ENCODE data around the gene MISP.

MISP gene

DNA sequence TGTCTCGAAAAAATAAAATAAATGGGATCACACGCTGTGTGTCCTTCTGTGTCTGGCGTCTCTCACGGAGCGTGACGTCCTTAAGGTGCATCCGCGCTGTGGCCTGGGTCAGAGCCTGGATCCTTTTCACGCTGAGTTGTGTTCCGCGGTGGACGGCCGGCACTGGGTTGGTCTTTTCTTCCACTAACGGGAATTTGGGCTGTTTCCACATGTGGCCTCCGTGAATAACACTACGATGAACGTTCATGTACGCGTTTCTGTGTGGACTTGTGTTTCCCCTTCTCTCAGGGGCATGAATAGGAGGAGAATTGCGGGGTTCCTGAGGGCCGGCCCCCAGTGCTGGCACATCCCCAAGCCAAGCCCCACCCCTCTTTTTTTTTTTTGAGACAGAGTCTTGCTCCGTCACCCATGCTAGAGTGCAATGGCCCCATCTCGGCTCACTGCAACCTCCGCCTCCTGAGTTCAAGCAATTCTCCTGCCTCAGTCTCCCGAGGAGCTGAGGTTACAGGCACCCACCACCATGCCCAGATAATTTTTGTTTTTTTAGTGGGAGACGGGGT lies 40.2 kb downstream of the MISP start:
- Histone ChIP-seq H3K4me3 (no peak overlapping the region), H3K9me3 (replicated peaks in 1 of 11) (no peaks in the 10 kb centered on the region), H3K9ac (no peak overlapping the region), H3K27me3 (no peaks in the 10 kb centered on the region), H3K4me1 (peaks cover 23 to 43% (median 31%) of the 10 kb centered on the region in 10 experiments), H3K4me2 (peak overlapping the region in 4 of 11 experiments; percentile 18 to 38 (median 36); a peak in 6 of 22 replicates), H3K36me3 (no peaks in the 10 kb centered on the region), H4K20me1 (no peaks in the 10 kb centered on the region), H3K27ac (no peak overlapping the region)
- TF ChIP-seq Cebpa-rat (IDR thresholded peaks at IDR 0.05), result no peak

DNA sequence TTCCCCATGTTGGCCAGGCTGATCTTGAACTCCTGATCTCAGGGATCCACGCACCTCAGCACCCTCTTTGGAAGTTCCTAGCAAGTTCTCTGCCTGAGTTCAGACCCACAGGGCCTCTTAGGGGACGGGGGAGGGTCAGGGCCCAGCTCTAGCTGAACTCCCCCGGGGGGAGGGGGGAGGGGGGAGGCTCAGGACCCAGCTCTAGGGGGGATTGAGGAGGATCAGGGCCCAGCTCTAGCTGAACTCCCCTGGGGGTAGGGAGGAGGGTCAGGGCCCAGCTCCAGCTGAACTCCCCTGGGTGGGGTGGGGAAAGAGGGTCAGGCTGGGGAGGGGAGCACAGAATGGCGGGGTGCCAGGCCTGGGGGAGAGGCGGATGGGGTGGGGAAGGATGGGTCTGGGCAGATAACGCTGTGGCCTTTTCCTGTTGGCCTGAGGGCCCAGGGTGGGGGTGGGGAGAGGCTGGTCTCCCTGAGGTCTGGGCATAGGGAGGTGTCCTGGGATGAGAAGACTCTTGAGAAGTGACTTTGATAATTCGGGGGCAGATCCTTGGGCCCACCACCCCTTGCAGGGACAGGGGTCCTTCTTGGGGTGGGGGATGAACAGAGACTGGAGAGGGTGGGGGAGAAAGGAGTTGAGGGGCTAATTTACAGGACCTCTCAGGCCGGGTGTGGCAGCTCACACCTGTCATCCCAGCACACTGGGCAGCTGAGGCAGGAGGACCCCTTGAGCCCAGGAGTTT lies 40.8 kb downstream of the MISP start:
- Histone ChIP-seq H3K9me3 (replicated peaks in 1 of 11) (no peaks in the 10 kb centered on the region), H3K27ac (peak overlapping the region in 5 of 11 experiments; percentile 7 to 29 (median 18); a peak in 5 of 22 replicates), H3K9ac (peak overlapping the region in 3 of 11 experiments; percentile 6 to 19 (median 17); a peak in 3 of 22 replicates), H3K36me3 (no peaks in the 10 kb centered on the region), H3K27me3 (no peaks in the 10 kb centered on the region), H3K4me1 (peaks cover 28 to 48% (median 36%) of the 10 kb centered on the region in 10 experiments), H3K4me2 (peak overlapping the region in 9 of 11 experiments; percentile 5 to 38 (median 21); a peak in 9 of 22 replicates), H4K20me1 (no peaks in the 10 kb centered on the region), H3K4me3 (no peak overlapping the region)
- TF ChIP-seq Cebpa-rat (IDR thresholded peaks at IDR 0.05), result no peak

DNA sequence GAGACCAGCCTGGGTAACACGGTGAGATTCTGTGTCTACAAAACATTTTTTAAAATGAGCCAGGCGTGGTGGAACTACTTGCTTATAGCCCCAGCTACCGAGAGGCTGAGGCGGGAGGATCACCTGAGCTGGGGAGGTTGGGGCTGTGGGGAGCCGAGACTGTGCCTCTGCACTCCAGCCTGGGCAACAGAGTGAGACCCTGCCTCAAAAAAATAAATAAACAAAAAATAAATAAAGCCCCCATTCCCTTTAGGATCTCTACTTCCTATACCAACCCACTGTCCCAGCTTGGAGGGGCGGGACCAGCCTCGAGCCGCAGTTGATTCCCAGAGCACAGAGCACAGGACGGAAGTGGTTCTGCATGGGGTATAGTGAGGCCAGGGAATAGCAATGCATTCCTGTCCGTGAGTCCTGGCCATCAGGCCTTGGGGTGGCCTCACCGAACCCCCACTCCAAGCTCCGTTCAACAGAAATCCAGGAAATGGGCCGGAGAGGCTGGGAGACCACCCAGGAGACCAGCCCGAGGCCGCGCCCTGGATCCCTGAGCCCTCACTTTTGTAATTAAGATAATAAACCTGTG lies 41.5 kb downstream of the MISP start:
- Histone ChIP-seq H3K4me1 (peaks cover 28 to 48% (median 36%) of the 10 kb centered on the region in 10 experiments), H3K9ac (peak overlapping the region in 4 of 11 experiments; percentile 6 to 35 (median 18); a peak in 3 of 22 replicates), H3K36me3 (no peaks in the 10 kb centered on the region), H3K9me3 (replicated peaks in 1 of 11) (no peaks in the 10 kb centered on the region), H3K4me2 (peak overlapping the region in 7 of 11 experiments; percentile 5 to 30 (median 9); a peak in 3 of 22 replicates), H4K20me1 (peaks cover 0 to under 1% (median 0%) of the 10 kb centered on the region in 11 experiments; a peak in 1 of 22 replicates), H3K4me3 (no peak overlapping the region), H3K27ac (peak overlapping the region in 5 of 11 experiments; percentile 7 to 29 (median 18); a peak in 5 of 22 replicates), H3K27me3 (no peaks in the 10 kb centered on the region)
- TF ChIP-seq Cebpa-rat (IDR thresholded peaks at IDR 0.05), result no peak

DNA sequence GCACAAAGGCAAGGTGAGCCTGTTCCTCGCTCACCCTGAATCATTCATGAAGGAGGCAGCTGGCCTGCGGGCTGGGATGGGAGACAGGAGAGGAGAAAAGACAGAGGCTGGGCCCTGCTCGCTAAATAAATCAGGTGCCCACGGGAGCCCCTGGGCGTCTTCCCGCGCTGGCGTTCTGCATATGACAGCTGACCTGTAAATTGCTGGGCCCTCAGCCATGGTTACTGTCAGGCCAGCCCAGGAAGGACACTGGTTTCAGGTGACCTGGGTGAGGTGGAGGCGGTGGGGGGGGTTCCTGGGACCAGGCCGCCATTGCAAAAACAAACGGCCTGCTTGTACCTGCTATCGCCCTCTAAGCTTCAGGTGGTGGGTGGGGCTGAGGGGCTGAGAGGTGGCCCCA lies 42.9 kb downstream of the MISP start:
- H3K9me3 ChIP-seq (replicated peaks in 1 of 11), result peaks cover 0 to 3% (median 0%) of the 10 kb centered on the region in 11 experiments; a peak in 2 of 22 replicates
- no peak overlapping the region for H3K9ac ChIP-seq
- H3K4me1 ChIP-seq, result peaks cover 25 to 43% (median 32%) of the 10 kb centered on the region in 10 experiments

DNA sequence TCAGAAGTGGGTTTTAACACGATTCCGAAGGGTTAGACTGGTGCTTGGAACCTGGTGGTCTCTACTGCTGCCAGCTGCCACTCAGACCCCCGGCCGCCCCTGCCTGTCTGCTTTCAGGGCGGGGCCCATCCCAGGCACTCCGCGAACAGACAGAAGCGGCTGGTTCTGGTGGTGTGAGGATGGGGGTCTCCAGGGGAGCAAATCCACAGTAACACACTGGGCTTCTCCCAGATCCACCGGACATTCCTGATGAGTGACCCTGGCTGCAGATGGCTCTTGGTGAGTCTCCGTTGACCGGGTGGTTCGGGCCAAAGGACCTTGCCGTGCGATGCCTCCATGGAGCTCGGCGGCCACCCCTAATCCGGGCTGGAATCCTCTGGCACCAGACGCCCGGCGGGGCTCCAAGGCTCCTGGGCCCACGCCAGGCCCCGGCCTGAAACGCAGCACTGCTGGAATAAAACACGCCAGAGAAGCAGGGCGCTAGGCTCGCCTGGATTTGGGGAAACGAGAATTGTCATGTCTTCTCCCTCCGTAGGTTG lies 44.2 kb downstream of the MISP start:
- peaks cover 23 to 42% (median 33%) of the 10 kb centered on the region in 10 experiments for H3K4me1 ChIP-seq
- H3K4me3 ChIP-seq, result no peak overlapping the region
- no peak for TF ChIP-seq Cebpa-rat (IDR thresholded peaks at IDR 0.05)
- H3K27ac ChIP-seq, result no peak overlapping the region
- peaks cover 0 to 3% (median 0%) of the 10 kb centered on the region in 11 experiments; a peak in 2 of 22 replicates for H3K9me3 ChIP-seq (replicated peaks in 1 of 11)
- peaks cover 10 to 23% (median 22%) of the 10 kb centered on the region in 11 experiments for H3K36me3 ChIP-seq
- H4K20me1 ChIP-seq, result peaks cover 23 to 28% (median 24%) of the 10 kb centered on the region in 11 experiments
- no peak overlapping the region for H3K9ac ChIP-seq
- no peak overlapping the region for H3K4me2 ChIP-seq
- no peaks in the 10 kb centered on the region for H3K27me3 ChIP-seq

More for the DNA sequence above, 42.9 kb downstream of the MISP start:
- peaks cover 10 to 14% (median 11%) of the 10 kb centered on the region in 11 experiments for H4K20me1 ChIP-seq
- H3K27ac ChIP-seq, result no peak overlapping the region
- H3K4me3 ChIP-seq, result no peak overlapping the region
- no peak overlapping the region for H3K4me2 ChIP-seq
- no peak for TF ChIP-seq Cebpa-rat (IDR thresholded peaks at IDR 0.05)
- no peaks in the 10 kb centered on the region for H3K27me3 ChIP-seq
- peaks cover 0 to 9% (median 8%) of the 10 kb centered on the region in 11 experiments; a peak in 20 of 22 replicates for H3K36me3 ChIP-seq

DNA sequence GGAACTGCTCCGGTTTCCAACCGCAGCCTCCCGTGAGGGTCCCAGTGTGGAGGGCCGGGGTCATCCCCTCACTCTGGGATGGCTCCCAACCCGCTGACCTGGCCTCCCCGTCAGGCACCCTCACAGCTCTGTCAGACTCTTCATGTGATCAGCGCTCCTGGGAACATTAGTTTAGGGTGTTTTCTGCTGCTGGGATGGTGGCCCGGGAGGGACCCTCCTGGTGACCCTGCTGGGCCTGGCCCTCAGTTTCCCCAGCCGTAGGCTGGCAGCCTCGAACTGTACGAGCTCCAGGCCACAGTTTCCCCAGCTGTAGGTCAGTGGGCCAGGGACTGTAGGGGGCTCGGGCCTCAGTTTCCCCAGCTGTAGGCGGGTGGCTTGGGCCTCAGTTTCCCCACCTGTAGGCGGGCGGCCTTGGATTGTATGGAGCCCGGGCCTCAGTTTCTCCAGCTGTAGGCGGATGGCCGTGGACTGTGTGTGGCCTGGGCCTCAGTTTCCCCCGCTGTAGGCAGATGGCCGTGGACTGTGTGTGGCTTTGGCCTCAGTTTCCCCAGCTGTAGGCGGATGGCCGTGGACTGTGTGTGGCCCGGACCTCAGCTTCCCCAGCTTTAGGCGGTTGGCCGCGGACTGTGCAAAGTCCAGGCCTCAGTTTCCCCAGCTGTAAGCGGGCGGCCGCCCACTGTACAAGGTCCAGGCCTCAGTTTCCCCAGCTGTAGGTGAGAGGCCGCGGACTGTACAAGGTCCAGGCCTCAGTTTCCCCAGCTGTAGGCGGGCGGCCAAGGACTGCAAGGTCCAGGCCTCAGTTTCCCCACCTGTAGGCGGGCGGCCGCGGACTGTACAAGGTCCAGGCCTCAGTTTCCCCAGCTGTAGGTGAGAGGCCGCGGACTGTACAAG lies 45.0 kb downstream of the MISP start:
- Histone ChIP-seq H3K4me2 (peak overlapping the region; percentile 78 to 98 (median 92)), H3K4me1 (peaks cover 31 to 45% (median 38%) of the 10 kb centered on the region in 10 experiments), H4K20me1 (peaks cover 31 to 35% (median 32%) of the 10 kb centered on the region in 11 experiments), H3K9me3 (replicated peaks in 1 of 11) (peaks cover 0 to 3% (median 0%) of the 10 kb centered on the region in 11 experiments; a peak in 2 of 22 replicates), H3K27ac (peak overlapping the region; percentile 22 to 96 (median 84); a peak in 21 of 22 replicates), H3K9ac (peak overlapping the region; percentile 76 to 98 (median 84)), H3K36me3 (peaks cover 17 to 31% (median 30%) of the 10 kb centered on the region in 11 experiments), H3K27me3 (no peaks in the 10 kb centered on the region), H3K4me3 (peak overlapping the region; percentile 58 to 76 (median 67))
- no peak for TF ChIP-seq Cebpa-rat (IDR thresholded peaks at IDR 0.05)

DNA sequence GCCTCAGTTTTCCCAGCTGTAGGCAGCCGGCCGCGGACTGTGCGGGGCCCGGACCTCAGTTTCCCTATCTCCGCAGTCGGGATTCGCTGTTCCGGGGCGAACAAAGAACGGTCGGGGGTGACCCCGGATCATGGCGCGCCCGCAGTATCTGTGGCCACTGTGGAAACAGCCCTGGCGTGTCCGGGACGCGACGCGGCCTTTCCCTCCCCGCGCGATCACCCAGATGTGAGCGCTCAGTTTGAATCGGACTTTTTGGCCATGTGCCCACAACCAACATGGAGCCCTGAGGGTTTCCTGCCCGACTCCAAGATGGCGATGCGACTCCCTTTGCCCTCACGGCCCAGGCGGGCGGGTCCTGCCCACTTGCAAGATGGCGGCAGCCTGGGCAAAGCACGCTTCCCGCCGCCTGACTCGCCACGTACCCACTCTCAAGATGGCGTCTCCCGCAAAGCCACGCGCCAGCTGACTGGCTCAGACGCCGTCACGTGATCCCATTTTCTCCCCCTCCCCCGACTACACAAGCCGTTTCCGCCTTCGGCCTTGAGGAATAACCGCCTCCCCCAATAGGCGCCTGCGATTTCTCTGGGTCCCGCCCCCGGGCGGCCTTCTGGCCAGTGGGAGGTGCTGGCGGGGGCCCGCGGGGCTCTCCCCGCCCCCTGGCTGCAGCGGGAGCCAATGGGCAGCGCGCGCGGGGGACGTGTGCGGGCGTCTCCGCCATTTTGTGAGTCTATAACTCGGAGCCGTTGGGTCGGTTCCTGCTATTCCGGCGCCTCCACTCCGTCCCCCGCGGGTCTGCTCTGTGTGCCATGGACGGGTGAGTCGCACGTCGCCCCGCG lies 46.0 kb downstream of the MISP start, which contains the start of gene PTBP1:
Gene PTBP1, plus strand, starts transcription at position 761 of the 836 bp plus-strand sequence. Its CDS starts 46 bp downstream, at position 807.
- peaks cover 41 to 45% (median 42%) of the 10 kb centered on the region in 11 experiments for H4K20me1 ChIP-seq
- H3K4me1 ChIP-seq, result peaks cover 33 to 47% (median 45%) of the 10 kb centered on the region in 10 experiments
- no peaks in the 10 kb centered on the region for H3K27me3 ChIP-seq
- peaks cover 0 to 3% (median 0%) of the 10 kb centered on the region in 11 experiments; a peak in 2 of 22 replicates for H3K9me3 ChIP-seq (replicated peaks in 1 of 11)
- H3K4me3 ChIP-seq, result peak within 1 kb of the TSS; percentile 85 to 100 (median 99)
- peaks cover 26 to 40% (median 39%) of the 10 kb centered on the region in 11 experiments for H3K36me3 ChIP-seq
- H3K4me2 ChIP-seq, result peak within 1 kb of the TSS; percentile 89 to 99 (median 96)
- no peak for TF ChIP-seq Cebpa-rat (IDR thresholded peaks at IDR 0.05)
- H3K9ac ChIP-seq, result peak within 1 kb of the TSS; percentile 93 to 99 (median 97)
- peak within 1 kb of the TSS; percentile 92 to 99 (median 96) for H3K27ac ChIP-seq
